Stimulated activated CD8-positive, alpha-beta memory T cell treated with anti-CD3 and anti-CD28 coated beads, Interleukin-12 subunit alpha, Interleukin-12 subunit beta, amount 100 ng/mL, for 24 hours (primary cell): Measurements from ENCODE around the gene DNAJB2.

Experiments used
- DNase-seq: peaks from one replicate; pipeline ENCODE4 v3.0.0-alpha.2; 2020; ENCODE audit errors: extremely low read depth

Gene DNAJB2

DNA sequence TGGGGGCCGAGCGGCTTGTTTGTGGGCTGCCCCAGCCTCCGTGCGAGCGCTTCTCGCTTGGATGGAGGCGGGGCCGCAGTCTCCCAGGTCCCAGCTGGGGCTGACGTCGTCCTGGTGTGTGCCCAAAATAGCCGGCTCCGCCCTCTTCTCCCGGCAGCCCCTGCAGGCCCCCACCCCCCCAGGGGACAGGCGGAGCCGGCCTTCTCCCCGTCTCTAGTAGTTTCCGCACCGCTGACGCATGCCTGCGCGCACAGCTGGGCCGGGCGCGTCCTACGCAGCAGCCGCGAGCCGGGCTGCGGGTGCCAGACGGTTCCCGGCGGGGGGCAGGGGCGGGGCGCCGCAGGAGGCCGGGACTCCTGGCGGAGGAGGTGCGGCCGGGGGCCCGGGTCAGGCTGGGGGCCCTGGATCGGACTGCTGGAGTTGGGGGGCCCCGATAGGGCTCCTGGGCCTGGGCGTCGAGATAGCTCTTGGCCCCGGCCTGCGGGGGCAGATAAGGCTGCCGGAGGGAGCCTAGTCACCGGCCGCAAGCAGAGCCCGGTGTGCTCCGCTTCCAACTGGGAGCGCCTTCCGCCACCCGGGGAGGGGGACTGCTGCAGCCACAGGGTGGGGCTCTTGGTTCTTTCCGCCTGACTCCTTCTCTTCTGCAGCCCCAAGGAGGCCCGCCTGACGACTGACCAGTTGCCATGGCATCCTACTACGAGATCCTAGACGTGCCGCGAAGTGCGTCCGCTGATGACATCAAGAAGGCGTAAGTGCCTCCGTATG lies at the start of gene DNAJB2:
DNAJB2 (plus strand) TSS at position 216 of the 765 bp plus-strand sequence; CDS start at position 684, 468 bp downstream.
- peak; percentile 98 for DNase-seq

- DNase-seq = no peak
These were observed 49.1 kb upstream of the DNAJB2 start for GRCh38 chr2:219230059-219230540.

GRCh38 chr2:219234331-219234730 lies 44.8 kb upstream of the DNAJB2 start:
- DNase-seq = no peak

- no peak for DNase-seq
These were observed 35.8 kb upstream of the DNAJB2 start for GRCh38 chr2:219243291-219243761.

- no peak for DNase-seq
These were observed 34.4 kb upstream of the DNAJB2 start for GRCh38 chr2:219244789-219245147.

GRCh38 chr2:219245148-219245898 lies 33.8 kb upstream of the DNAJB2 start, which contains the start of the genes GLB1L and STK16:
Gene GLB1L, minus strand, starts transcription at chr2:219245444. Its CDS starts 1,871 bp downstream, at chr2:219243573.
Gene STK16, plus strand, starts transcription at chr2:219245479. Its CDS starts 521 bp downstream, at chr2:219246000.
- DNase-seq = peak; percentile 73

GRCh38 chr2:219245899-219246230 lies 33.3 kb upstream of the DNAJB2 start:
- no peak for DNase-seq

DNA sequence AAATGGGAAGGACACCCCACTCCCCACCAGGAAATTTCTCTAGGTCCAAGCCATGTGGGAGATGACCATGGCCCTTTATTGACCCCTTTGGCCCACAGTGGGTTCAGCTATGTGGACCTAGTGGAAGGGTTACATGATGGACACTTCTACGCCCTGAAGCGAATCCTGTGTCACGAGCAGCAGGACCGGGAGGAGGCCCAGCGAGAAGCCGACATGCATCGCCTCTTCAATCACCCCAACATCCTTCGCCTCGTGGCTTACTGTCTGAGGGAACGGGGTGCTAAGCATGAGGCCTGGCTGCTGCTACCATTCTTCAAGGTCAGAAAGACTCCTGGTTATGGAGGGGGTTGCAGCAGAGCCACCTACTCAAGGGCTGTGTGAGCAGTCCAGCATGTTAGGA lies 32.6 kb upstream of the DNAJB2 start:
- DNase-seq = no peak

- no peak for DNase-seq
These were observed 31.2 kb upstream of the DNAJB2 start for GRCh38 chr2:219247678-219248642.

DNA sequence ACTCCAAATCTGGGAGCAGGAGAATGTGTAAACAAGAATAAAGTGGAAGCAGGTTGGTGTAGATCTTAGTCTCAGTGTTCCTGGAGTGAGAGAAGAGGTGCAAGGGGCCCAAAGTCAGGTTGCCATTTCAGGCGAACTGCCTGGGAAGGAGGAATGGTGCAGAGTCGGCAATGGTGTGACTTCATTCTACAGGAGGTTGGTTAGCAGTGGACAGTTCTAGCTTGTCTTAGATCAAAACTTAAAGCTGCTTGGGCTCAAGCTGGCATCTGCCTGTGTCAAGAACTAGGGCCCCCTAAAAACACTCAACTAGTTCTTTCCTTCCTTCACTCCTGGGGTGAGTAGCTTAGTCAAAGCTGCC lies 30.3 kb upstream of the DNAJB2 start:
- DNase-seq = no peak

- no peak for DNase-seq
These were observed 29.8 kb upstream of the DNAJB2 start for GRCh38 chr2:219249203-219249980.

- DNase-seq = no peak
These were observed 29.0 kb upstream of the DNAJB2 start for GRCh38 chr2:219250049-219250781.

GRCh38 chr2:219251656-219252055 lies 27.5 kb upstream of the DNAJB2 start:
- DNase-seq = no peak

DNA sequence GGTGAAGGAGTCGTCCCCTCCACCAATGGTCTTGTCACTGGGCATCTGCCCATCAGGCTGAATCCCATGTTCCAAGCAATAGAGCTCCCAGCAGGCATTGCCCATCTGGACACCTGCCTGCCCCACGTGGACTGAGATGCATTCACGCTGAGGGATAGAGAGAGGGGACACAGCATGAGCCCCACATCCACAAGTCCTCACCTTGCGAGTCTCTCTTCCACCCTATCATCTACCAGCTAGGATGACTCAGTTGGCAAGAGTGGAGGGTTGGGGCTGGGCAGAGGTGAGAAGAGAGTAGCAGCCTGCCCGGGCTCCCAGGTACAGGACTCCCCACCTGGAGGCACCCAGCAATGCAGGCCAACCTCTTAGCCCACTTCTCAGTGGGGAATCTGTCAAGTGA lies 27.1 kb upstream of the DNAJB2 start:
- no peak for DNase-seq

GRCh38 chr2:219252570-219252899 lies 26.6 kb upstream of the DNAJB2 start:
- no peak for DNase-seq

DNA sequence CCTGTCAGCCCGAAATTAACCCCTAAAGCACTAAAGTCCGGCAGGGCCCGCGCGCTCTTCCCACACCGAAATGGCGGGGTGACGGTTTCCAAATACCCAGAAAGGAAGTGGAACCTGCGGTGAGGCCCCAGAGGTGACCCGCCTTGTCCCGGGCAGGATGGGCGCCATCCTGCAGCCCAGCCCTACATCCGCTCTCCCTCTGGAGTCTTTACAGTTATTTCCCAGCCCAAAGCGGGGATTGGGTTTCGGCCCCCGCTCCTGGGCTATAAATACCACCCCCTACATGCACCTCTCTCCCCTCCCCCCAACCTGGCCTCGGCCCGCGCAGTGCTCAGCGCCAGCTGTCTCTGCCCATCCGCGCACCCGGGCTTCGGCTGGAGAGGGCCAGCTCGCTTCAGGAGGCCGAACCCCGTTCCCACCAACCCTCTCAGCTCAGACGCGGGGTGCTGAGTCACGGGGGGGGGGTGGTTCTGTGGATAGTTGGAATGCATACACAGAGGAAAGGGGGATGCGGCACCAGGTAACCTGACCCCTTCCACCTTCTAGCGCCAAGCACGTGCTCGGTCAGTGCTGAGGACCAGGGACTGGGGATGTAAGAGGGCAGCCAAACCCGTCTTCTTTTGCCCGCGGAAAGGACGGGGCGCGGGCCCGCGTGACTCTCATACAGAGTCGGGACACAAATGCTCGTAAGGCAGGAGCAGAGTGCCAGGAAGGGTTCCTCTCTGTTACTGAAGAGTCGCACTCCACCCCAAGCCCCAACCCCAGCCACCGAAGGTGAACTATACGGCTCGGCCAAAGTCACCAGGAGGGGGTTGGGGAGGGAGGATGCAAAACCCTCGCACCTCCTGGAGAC lies 26.0 kb upstream of the DNAJB2 start, which contains the start of gene TUBA4B:
TUBA4B (plus strand) TSS at position 344 of the 853 bp plus-strand sequence; CDS start at position 509, 165 bp downstream.
- DNase-seq = no peak

DNA sequence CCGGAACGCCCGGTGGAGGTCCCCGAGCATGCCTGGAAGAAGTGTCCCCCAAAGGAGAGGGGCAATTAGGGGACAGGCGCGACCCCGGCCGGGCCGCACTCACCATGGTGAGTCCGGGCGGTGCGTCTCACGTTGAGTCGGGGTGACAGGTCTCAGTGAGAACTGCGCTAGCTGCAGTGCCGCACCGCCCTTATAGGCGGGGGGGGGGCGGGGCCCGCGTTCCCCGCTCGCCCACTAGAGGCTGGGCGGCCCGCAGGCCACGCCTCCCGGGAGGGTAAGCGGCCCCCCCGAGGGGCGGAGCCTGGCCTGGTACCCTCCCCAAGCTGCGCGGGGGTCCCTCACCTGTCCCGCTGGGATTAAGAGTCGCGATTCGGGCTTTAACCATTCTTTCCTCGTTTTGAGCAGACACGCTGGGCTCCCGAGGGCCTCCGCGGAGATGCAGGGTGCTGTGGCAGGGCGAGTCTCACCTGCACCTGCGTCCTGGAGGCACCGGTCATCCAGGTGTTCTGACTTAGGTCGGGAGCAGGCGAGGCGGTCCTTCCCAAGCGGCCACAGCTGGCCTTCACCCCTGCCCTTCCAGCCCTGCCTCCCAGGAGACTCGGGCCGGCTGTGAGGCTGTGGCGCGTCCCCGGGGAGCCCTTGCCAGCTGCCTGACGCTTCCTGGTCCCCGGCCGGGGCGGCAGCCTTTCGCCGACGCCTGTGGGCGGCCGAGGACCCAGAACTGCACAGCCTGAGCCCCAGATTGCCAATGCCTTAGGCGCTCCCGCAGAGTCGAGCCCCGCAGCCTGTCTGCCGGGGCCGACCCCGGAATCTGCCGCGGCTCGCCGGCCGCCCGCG lies 25.2 kb upstream of the DNAJB2 start, which contains the start of gene TUBA4A:
TUBA4A (minus strand) TSS at position 166 of the 837 bp plus-strand sequence; CDS start at position 106, 60 bp downstream.
- peak; percentile 76 for DNase-seq

GRCh38 chr2:219254590-219255201 lies 24.5 kb upstream of the DNAJB2 start:
- DNase-seq = no peak
